Panc1 (cell line): ENCODE results near the gene RPS3.

Source experiments
- POLR2AphosphoS5 ChIP-seq: IDR thresholded peaks from 2 replicates; pipeline ENCODE4 v1.6.1; 2012; ENCODE audit warnings: mild to moderate bottlenecking, low read depth, low read length, moderate library complexity
- SIN3A ChIP-seq: IDR thresholded peaks from 2 replicates; pipeline ENCODE4 v1.6.1; 2012; ENCODE audit warnings: low read depth, mild to moderate bottlenecking, low read length, moderate library complexity, borderline replicate concordance; ENCODE audit not compliant: insufficient read depth
- TF ChIP-seq, protein P1 (sequence below): fragments of 450-650 bp; IDR thresholded peaks from 2 replicates; pipeline ENCODE4 v1.5.1; 2017; ENCODE audit warnings: mild to moderate bottlenecking

DNA sequence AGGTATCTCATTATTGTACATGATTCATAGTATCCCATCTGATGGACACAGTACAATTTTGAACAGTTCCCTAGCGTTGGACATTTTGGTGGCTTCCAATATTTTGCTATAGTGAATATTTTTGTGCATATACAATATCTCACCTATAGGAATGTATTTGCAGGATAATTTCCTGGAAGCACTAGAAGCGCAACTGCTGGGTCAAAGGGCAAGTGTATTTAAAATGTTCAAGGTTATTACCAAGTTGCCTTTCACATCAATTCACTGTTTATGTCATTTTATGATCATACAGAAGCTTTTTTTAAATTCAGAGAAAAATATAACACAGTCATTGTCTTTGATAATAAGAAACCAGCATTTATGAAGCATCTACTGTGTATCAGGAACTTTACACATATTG is 19.1 kb upstream of the RPS3 start:
- TF ChIP-seq POLR2AphosphoS5 (no peak), SIN3A (no peak)
- TF ChIP-seq, protein P1, sequence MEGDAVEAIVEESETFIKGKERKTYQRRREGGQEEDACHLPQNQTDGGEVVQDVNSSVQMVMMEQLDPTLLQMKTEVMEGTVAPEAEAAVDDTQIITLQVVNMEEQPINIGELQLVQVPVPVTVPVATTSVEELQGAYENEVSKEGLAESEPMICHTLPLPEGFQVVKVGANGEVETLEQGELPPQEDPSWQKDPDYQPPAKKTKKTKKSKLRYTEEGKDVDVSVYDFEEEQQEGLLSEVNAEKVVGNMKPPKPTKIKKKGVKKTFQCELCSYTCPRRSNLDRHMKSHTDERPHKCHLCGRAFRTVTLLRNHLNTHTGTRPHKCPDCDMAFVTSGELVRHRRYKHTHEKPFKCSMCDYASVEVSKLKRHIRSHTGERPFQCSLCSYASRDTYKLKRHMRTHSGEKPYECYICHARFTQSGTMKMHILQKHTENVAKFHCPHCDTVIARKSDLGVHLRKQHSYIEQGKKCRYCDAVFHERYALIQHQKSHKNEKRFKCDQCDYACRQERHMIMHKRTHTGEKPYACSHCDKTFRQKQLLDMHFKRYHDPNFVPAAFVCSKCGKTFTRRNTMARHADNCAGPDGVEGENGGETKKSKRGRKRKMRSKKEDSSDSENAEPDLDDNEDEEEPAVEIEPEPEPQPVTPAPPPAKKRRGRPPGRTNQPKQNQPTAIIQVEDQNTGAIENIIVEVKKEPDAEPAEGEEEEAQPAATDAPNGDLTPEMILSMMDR: no peak
